Activated B cell treated with CpG ODN at 0.5 μM for 24 hours (primary cell): Measurements from ENCODE around the gene MISP3. TPM values are rescaled to one million over a fixed set of nuclear protein-coding genes. Genes with fewer than 3 reads are reported as not detected.

Source experiments
- ATAC-seq: fragments of 200-7000 bp; cut with Tn5 transposase; one replicate; pipeline ENCODE4 v1.10.0; 2021; ENCODE audit warnings: low read depth, mild to moderate bottlenecking, moderate library complexity
- CTCF ChIA-PET: fragments of 350-600 bp; sonication (Branson Sonifier 250); formaldehyde crosslinking; loops from one replicate; lab custom pipeline; 2021; ENCODE audit warnings: antibody characterized with exemption; lab: Charles Lee
- POLR2A ChIA-PET: fragments of 350-600 bp; sonication (Branson Sonifier 250); formaldehyde crosslinking; loops from one replicate; lab custom pipeline; 2021; ENCODE audit warnings: antibody characterized with exemption; lab: Charles Lee
- DNase-seq: peaks from one replicate; pipeline ENCODE4 v3.0.0; 2022
- H3K27ac Mint-ChIP-seq: one replicate; pipeline ENCODE4 v1.8.0; 2020; ENCODE audit warnings: mixed read lengths
- H3K27me3 Mint-ChIP-seq: one replicate; pipeline ENCODE4 v1.8.0; 2021; ENCODE audit warnings: mixed read lengths
- H3K36me3 Mint-ChIP-seq: one replicate; pipeline ENCODE4 v1.8.0; 2021; ENCODE audit warnings: low read depth, mixed read lengths
- H3K4me1 Mint-ChIP-seq: one replicate; pipeline ENCODE4 v1.8.0; 2021; ENCODE audit warnings: mixed read lengths
- H3K4me3 Mint-ChIP-seq: one replicate; pipeline ENCODE4 v1.8.0; 2020; ENCODE audit warnings: mild to moderate bottlenecking, mixed read lengths
- H3K9me3 Mint-ChIP-seq: one replicate; pipeline ENCODE4 v1.8.0; 2020; ENCODE audit warnings: mixed read lengths
- CTCF ChIP-seq: fragments of 200-600 bp; IDR thresholded peaks from one replicate; pipeline ENCODE4 v1.8.0; 2022; ENCODE audit warnings: antibody characterized with exemption, mild to moderate bottlenecking
- intact Hi-C: fragments of 100-400 bp; cut with micrococcal nuclease; formaldehyde crosslinking; loops from one replicate; pipeline ENCODE4 v1.15.1; 2024
- total RNA-seq: library from RNA; stranded (reverse); gene quantifications from 2 replicates; pipeline ENCODE4 v1.2.3, GENCODE V29; 2022

The MISP3 gene
- total RNA-seq, 1 donor from 2014 or later, result 0.18 TPM

- Mint-ChIP-seq H3K4me1 (peaks cover 18% of the 10 kb centered on the region), H3K27me3 (no peaks in the 10 kb centered on the region), H3K36me3 (peaks cover 17% of the 10 kb centered on the region), H3K9me3 (peaks cover 3% of the 10 kb centered on the region), H3K4me3 (peak overlapping the region; percentile 99), H3K27ac (peak overlapping the region; percentile 99)
- ChIA-PET POLR2A (interaction anchor here (0.7 to 1.9 kb wide), 5 partner anchors 10 to 279 kb away, joined by 3 to 15 read pairs (median 5); partner anchors contain the start of genes ASF1B and PRKACA), CTCF (interaction anchor here (1.1 kb wide), 1 partner anchor 17 kb away, joined by 3 read pairs; no protein-coding TSS in a partner anchor)
- ATAC-seq (peak; percentile 75), DNase-seq (peak; percentile 81)
- intact Hi-C loops, result loop anchor here (1.0 to 5.0 kb wide), 6 partner anchors 18 to 936 kb away; partner anchors contain the start of genes DCAF15 and PRKACA
- TF ChIP-seq CTCF, result no peak
Observed at GRCh38 chr19:14091081-14091812, 18.7 kb downstream of the MISP3 start.

- H3K4me3 Mint-ChIP-seq, result peak overlapping the region; percentile 99
- H3K36me3 Mint-ChIP-seq, result peaks cover 21% of the 10 kb centered on the region
- intact Hi-C loops, result loop anchor here (1.0 to 5.0 kb wide), 6 partner anchors 19 to 937 kb away; partner anchors contain the start of genes DCAF15 and PRKACA
- peak overlapping the region; percentile 99 for H3K27ac Mint-ChIP-seq
- ATAC-seq (no peak), DNase-seq (no peak)
- no peak for TF ChIP-seq CTCF
- POLR2A ChIA-PET, result interaction anchor here (0.6 to 1.9 kb wide), 7 partner anchors 10 to 278 kb away, joined by 3 to 15 read pairs (median 5); partner anchors contain the start of genes ASF1B and PRKACA
- no peaks in the 10 kb centered on the region for H3K27me3 Mint-ChIP-seq
- peaks cover 3% of the 10 kb centered on the region for H3K9me3 Mint-ChIP-seq
- peaks cover 18% of the 10 kb centered on the region for H3K4me1 Mint-ChIP-seq
- CTCF ChIA-PET, result interaction anchor here (1.1 kb wide), 1 partner anchor 18 kb away, joined by 3 read pairs; no protein-coding TSS in a partner anchor
Observed at GRCh38 chr19:14091813-14092462, 19.4 kb downstream of the MISP3 start.

GRCh38 chr19:14093117-14093823, 20.7 kb downstream of the MISP3 start:
- POLR2A ChIA-PET, result interaction anchor here (0.5 to 1.1 kb wide), 3 partner anchors 11 to 255 kb away, joined by 3 to 6 read pairs (median 3); no protein-coding TSS in a partner anchor
- peaks cover 3% of the 10 kb centered on the region for H3K9me3 Mint-ChIP-seq
- ATAC-seq, result no peak
- no peak for TF ChIP-seq CTCF
- intact Hi-C loops, result loop anchor here (5.0 kb wide), 1 partner anchor 346 kb away; a partner anchor contains a TSS
- H3K4me3 Mint-ChIP-seq, result peak overlapping the region; percentile 32
- no peak for DNase-seq
- CTCF ChIA-PET, result interaction anchor here (1.9 kb wide), 1 partner anchor 20 kb away, joined by 6 read pairs; no protein-coding TSS in a partner anchor
- no peaks in the 10 kb centered on the region for H3K27me3 Mint-ChIP-seq
- peaks cover 23% of the 10 kb centered on the region for H3K36me3 Mint-ChIP-seq
- peaks cover 18% of the 10 kb centered on the region for H3K4me1 Mint-ChIP-seq
- peak overlapping the region; percentile 63 for H3K27ac Mint-ChIP-seq

DNA sequence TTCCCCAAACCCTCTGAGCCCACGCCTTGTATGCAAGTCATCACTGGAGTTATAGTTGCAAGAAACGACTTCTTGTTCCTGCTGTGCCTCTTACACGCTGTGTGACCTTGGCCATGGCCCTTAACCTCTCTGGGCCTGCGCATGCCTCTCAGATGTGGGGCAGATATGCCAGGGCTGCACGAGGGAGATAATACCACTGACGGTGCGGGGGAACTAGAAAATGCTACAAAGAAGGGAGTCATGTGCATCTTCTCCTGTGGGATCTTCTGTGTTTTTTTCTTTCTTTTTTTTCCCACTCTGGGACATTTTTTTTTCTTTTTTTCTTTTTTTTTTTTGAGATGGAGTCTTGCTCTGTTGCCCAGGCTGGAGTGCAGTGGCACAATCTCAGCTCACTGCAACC, 22.3 kb downstream of the MISP3 start:
- CTCF ChIA-PET, result interaction anchor here (1.9 kb wide), 1 partner anchor 21 kb away, joined by 6 read pairs; no protein-coding TSS in a partner anchor
- Mint-ChIP-seq H3K4me1 (peaks cover 14% of the 10 kb centered on the region), H3K27ac (no peak overlapping the region), H3K27me3 (no peaks in the 10 kb centered on the region), H3K9me3 (peaks cover 3% of the 10 kb centered on the region), H3K4me3 (no peak overlapping the region), H3K36me3 (peaks cover 17% of the 10 kb centered on the region)
- intact Hi-C loops, result loop anchor here (5.0 kb wide), 1 partner anchor 348 kb away; a partner anchor contains a TSS
- POLR2A ChIA-PET, result interaction anchor here (0.5 kb wide), 1 partner anchor 823 kb away, joined by 4 read pairs; no protein-coding TSS in a partner anchor
- TF ChIP-seq CTCF, result no peak
- ATAC-seq (no peak), DNase-seq (no peak)
